Activated naive CD4-positive, alpha-beta T cell treated with Interleukin-2 at 50 U/mL for 16 hours (primary cell): ENCODE measurements around the gene TMEM138.

Experiments
- DNase-seq: peaks from one replicate; pipeline ENCODE4 v3.0.0-alpha.2; 2020

Gene TMEM138

GRCh38 chr11:61411589-61411988 lies 49.4 kb downstream of the TMEM138 start:
- no peak for DNase-seq

- no peak for DNase-seq
Observed at GRCh38 chr11:61413496-61413895, 51.3 kb downstream of the TMEM138 start.

GRCh38 chr11:61414547-61414946 lies 52.4 kb downstream of the TMEM138 start:
- no peak for DNase-seq

GRCh38 chr11:61415381-61415780 lies 53.2 kb downstream of the TMEM138 start:
- DNase-seq: no peak

- DNase-seq: no peak
Observed at GRCh38 chr11:61416941-61417340, 54.8 kb downstream of the TMEM138 start.

GRCh38 chr11:61417670-61418069 lies 55.5 kb downstream of the TMEM138 start:
- DNase-seq: no peak

GRCh38 chr11:61418136-61418535 lies 56.0 kb downstream of the TMEM138 start:
- no peak for DNase-seq
